HG02970 (cell line): ENCODE measurements around the gene CAB39L.

ENCODE experiments used
- ATAC-seq: cut with Tn5 transposase; IDR thresholded peaks from one replicate; pipeline ENCODE4 v1.9.1; 2021; ENCODE audit warnings: mild to moderate bottlenecking, moderate library complexity, moderate number of reproducible peaks; ENCODE audit not compliant: unreplicated experiment, low FRiP score

CAB39L gene

GRCh38 chr13:49315756-49316482, 127.9 kb downstream of the CAB39L start:
- ATAC-seq: no peak

DNA sequence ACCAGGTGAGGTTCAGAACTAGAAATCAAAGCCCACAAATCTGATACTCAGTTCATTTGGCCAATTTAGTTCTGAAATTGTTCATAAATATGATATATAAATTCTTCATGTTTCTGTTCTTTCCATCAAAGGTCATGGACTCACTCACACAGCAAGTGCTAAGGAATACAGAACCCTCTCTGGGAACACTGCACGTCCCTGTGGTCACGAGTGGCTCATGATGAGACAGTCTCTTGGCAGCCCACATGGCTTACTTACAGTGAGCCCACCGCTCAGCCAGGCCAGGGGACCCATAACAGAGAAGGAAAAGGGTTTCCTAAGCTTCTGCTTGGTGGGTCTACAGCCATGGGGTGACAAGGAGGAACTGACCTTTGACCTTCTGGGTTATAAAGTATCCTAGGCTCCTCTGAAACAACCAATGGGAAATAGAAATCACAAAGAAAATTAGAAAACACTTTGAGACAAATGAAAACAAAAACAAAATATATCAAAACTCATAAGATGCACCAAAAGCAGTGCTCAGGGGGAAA, 128.8 kb downstream of the CAB39L start:
- no peak for ATAC-seq

DNA sequence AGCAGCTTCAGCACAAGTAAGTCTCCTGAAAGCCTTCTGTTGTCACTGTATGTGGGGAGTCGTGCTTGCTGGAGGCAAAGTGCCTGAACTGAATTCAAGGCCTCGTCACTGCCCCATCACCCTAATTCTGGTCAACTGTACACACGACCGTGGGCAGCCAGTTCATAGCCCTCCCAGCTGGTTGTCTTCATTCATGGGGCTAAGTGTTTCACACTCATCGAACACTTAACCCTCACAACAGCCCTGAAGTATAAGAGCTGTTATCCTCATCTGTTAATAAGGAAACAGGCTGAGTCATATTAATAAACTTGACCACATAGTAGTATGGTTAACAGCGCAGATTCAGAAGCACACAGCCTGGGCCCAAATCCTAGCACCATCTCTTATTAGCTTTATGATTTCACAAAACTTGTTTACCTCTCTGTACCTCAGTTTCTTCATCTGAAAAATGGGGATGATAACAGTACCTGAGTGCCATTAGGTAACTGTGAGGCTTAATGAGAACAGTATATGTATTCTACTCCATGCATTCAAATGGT, 129.5 kb downstream of the CAB39L start:
- ATAC-seq: no peak

GRCh38 chr13:49311816-49312215, 132.0 kb downstream of the CAB39L start:
- ATAC-seq: no peak

DNA sequence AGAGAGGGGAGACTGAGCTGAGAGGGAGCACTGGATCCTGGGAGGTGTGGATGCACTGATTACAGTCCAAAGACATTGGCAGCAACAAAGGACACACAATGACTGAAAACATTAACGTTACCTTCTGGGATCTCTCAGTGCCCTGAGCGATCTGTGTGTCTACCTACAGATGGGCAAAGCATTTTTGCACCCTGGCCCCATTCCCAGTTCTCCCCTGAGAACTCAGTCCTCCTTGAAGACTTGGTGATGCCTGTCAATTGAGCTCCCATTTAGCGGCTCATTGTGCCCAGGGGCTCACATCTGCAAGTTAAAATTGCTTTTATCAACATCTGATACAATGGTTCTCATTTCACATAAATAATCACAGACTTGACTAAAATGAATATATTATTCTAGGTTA, 133.6 kb downstream of the CAB39L start:
- ATAC-seq: no peak

- no peak for ATAC-seq
These were observed 134.9 kb downstream of the CAB39L start for GRCh38 chr13:49308921-49309408.

- ATAC-seq: no peak
These were observed 135.6 kb downstream of the CAB39L start for GRCh38 chr13:49308097-49308875.

DNA sequence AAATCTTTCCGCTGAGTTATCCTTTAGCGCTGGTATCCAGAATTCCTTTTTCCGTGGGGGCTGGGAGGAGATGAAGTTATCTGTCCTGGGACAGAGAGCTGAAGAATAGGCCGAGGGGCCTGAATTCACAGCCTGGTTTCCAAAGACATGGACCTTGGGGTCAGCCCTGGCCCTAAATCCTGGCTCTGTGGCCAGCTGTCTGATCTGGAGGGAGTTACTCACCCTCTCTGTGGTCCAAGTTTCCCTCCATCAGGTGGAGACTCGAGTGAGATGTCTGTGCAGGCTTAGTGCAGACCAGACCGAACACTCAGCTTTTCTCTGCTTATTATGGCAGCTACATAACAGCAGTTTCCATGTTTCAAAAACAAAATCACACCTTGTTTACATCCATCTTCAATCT, 136.5 kb downstream of the CAB39L start:
- ATAC-seq: no peak

DNA sequence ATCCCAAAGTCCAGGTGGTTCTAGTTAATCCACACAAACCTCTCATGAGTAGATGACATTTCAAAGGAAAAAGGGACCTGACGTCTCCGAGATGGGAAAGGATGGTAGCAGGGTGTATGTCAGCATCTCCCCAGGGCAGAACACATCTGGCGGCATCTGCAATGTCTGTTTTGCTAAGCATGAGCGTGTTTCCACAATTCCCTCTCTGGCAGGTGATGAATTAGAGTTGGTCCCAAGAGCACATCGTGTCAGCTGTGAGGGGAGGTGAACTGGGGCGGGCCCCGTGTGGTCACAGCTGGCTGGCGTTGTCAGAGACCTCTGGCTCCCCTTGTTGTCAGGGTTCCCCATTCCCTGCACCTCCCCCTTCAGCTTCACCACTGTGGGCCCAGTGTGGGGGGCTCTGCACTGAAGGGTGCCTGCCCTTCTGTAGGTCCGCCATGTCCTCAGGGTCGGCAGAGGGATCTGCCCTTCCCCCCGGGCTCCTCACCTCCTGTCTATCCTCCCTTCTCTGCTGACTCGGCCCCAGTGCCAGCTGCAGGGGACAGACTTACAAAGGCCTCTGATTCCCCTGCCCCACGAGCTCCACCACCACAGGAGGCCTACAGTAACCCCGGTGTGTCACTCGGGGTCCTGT, 138.0 kb downstream of the CAB39L start:
- ATAC-seq: no peak

GRCh38 chr13:49304763-49305700, 138.8 kb downstream of the CAB39L start:
- no peak for ATAC-seq

GRCh38 chr13:49304356-49304755, 139.5 kb downstream of the CAB39L start:
- no peak for ATAC-seq

DNA sequence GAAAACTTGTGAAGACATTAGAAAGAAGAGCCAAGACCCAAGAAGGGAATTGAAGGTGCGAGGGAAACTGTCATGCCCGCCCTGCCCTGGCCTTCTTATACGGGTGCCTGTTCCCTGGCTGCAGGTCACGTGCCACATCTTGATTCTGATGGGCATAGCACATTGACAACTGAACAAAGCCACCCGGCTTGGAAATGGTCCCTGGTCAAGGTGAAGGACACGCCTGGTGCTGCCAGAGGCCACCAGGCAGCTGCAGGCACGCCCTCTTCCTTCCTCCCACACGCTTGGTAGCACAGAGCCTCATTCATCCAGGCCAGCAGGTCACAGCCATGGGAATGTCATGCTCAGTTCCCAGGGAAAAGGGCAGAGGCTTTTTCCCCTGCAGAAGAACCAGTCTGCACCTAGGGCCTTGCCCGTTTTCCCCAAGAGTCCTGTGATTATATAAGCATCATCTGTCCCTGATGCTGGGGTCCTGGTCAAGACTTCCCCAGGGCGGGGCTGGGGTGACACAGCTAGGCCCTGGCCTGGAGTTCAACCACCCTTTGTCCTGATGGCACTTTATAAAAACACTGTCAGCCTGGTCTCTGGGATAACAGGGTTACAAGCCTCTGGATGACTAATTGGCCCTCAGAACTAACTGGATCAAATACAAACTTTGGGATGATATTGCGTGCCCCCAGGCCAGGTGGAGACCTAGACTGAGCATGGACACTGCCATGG, 140.2 kb downstream of the CAB39L start:
- no peak for ATAC-seq

GRCh38 chr13:49302817-49303216, 141.0 kb downstream of the CAB39L start:
- ATAC-seq: no peak

DNA sequence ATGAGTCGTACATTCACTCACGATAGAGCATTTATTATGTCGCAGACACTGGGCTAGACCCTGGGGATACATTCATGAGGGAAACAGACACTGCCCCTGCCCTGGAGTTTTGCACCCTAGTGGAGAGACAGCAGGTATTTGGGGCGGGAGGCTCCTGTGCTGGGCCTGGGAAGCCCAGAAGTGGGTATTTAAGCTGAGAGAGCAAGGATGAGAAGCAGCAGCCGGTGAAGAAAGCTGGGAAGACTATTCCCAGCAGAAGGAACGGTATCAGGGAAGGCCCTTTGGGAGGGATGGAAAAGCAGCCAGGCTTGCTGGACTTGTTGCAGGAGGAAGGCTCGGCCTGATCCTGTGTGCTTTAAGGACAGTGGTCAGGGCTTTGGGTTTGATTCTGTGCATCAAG, 141.6 kb downstream of the CAB39L start:
- ATAC-seq: no peak

- no peak for ATAC-seq
These were observed 142.9 kb downstream of the CAB39L start for GRCh38 chr13:49300739-49301589.

- ATAC-seq: no peak
These were observed 143.6 kb downstream of the CAB39L start for GRCh38 chr13:49300276-49300675.

- ATAC-seq: no peak
These were observed 144.8 kb downstream of the CAB39L start for GRCh38 chr13:49298903-49299605.

DNA sequence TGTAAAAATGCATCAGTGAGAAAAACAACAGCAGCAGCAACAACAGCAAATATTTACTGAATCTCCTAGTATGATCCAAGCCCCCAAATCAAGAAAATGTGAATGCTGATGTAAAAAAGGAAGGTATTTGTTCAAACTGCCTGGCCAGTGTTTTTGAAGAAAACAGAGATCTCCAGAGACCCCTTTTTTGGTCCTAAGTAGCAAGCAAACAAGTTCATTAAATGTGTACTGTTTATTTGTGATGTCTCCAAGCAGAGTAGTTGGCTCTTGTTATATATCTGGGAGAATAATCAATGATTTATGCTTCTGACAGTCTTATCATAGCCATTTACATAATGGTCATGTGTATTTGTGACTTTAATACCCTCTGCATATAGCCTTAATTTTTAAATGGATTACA, 145.4 kb downstream of the CAB39L start:
- ATAC-seq: no peak
